GM18502 (cell line): ENCODE results near the gene EGFR.

Source experiments
- ATAC-seq: cut with Tn5 transposase; IDR thresholded peaks from one replicate; pipeline ENCODE4 v1.9.1; 2021; ENCODE audit warnings: mild to moderate bottlenecking; ENCODE audit not compliant: unreplicated experiment, poor library complexity

The EGFR gene

GRCh38 chr7:55230014-55230413 is 211.2 kb downstream of the EGFR start:
- ATAC-seq = no peak

DNA sequence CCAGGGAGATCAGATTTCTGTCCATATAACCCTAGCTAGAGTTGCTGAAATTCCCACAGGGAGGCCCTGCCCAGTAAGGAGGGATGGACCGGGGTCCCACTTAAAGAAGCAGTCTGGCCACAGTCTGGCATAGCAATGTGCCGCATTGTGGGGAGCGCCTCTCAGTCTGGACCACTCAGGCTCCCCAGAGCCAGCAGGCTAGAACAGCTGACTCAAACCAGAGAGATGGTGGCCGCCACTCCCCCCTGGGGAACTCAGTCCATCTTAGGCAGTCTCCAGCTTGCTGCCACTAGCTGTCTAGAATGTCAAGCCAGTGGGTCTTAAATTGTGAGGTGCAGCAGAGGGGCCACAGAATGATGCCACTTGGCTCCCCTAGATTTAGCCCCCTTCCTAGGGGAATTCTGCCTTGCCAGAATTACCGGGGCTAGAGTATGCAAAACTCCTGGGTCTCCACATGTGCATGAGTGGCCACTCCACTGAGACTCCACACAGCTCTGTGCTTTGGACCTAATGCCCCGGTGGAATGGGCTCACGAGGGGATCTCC is 213.0 kb downstream of the EGFR start:
- ATAC-seq = no peak

GRCh38 chr7:55233001-55233400 is 214.2 kb downstream of the EGFR start:
- ATAC-seq = no peak

GRCh38 chr7:55234408-55234807 is 215.6 kb downstream of the EGFR start:
- no peak for ATAC-seq

- ATAC-seq = no peak
Observed at GRCh38 chr7:55235115-55235514, 216.3 kb downstream of the EGFR start.

DNA sequence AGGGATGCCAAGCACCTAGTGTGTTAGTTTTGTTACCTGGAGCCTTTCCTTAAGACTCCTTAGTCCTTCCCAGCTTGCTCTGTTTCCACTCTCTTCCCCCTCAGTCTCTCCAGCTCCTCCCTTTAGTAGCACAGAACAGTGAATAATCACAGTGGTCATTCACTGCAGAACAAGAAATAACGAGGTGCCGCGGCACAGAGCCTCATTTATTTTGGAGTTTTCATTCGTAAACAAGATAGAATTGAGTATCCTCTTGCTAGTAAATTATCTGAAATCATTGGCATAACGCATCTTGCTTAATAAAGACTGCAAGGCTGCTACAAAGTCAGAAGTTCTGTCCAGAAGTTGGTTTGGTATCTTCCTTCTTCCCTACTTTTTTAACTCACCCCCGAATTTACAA is 217.0 kb downstream of the EGFR start:
- ATAC-seq = no peak

- no peak for ATAC-seq
Observed at GRCh38 chr7:55236476-55236875, 217.7 kb downstream of the EGFR start.

- ATAC-seq = no peak
Observed at GRCh38 chr7:55237156-55237893, 218.5 kb downstream of the EGFR start.

GRCh38 chr7:55239406-55239805 is 220.6 kb downstream of the EGFR start:
- ATAC-seq = no peak

GRCh38 chr7:55240418-55241142 is 221.8 kb downstream of the EGFR start:
- no peak for ATAC-seq

GRCh38 chr7:55241958-55242357 is 223.1 kb downstream of the EGFR start:
- no peak for ATAC-seq

DNA sequence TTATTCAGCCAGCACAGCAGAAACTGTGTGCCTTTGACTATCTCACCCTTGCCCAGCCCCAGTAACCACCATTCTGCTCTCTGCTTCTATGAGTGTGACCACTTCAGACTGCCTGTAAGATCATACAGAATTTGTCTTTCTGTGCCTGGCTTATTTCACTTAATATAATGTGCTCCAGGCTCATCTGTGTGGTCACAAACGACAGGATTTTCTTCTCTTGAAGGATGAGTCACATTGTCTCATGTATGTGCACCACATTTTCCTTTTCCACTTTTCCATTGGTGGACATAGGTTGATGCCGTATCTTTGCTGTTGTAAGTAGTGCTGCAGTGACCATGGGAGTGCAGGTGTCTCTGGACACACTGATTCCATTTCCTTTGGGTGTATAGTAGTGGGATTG is 223.8 kb downstream of the EGFR start:
- ATAC-seq = no peak

DNA sequence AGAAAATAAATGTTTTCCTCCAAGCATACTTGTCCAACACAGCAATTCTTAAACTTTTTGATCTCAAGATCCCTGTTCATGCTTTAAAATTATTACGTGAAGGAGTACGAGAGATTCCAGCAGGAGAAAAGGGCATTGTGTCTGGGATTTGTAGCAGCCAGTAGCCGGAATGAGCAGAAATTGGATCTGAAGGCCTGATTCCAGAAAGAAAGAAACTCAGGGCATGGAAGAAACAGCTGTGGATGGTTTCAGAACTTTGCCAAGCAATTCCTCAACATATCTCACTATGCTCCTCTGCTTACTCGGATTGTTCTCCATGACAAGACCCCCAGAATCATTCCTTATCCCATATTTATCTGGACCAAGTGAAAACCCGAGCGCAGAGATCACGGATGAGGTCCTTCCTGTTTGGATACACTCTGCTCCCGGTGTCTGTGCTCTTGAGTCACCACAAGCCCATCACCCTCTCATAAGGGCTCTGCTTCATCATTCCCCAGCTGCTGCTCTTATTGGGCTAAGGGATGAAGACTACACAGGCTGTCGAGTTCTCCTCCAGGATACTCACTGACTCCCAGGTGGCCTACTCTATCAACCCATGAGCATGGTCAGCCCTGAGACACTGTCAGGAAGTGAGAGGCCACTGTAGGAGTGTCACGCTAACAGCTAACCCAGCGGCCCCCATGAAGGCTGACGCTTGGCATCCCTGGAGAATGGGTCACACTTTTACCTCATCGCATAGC is 225.4 kb downstream of the EGFR start:
- ATAC-seq = no peak

DNA sequence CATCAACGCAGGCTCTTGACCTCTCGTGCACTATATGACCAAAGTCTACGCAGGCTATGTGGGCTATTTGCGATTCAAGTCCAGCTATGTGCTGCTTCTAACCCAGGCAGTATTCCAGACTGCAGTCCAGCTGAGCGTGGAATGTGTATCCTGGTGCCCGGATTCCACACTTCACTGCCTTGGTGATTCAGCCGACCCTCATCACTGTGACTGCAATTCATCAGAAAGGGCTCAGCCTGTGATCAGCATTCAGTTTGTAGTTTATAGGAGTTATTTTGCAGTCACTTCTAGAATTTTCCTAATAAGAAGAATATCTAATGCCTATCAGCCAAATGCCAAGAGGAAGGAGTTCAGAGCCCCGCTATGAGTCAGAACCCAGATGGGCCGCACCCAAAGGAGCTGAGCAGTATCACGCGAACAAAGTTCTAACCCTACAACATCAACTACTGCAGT is 226.5 kb downstream of the EGFR start:
- ATAC-seq = no peak

DNA sequence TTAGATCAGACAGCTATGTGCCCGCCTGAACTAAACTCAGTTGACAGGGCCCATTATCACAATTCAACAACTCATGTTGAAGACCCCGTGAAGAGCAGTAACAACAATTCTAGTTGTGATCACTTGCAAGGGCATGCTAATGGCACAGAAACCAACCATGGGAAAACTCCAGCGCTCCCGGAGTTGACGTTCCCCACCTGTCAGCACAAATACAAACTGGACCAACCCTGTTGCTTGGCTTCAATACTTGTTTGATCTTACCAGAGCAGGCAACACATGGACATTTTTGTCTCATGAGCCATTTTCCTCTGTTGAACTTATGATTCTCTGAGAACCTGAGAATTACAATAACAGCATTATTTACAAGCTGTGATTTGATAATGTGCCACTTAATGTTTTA is 227.4 kb downstream of the EGFR start:
- ATAC-seq = no peak

DNA sequence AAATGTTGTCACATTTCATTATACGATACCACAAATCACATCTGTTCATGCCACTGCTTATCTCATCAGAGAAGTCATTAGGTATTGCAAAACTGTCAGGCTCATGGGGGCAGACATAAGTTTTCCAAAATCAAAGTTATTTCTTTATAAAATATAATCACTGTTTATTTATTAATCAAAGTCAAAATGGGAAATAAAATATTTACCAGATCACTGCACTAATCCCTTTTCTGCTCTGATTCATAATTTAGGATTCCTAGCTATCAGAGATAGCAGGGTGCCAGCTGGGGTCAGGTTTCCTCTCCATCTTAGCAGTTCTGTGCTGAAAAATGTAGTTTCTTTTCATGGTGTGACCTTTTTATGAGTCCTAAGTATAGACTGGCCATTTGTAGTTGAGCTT is 228.6 kb downstream of the EGFR start:
- no peak for ATAC-seq

DNA sequence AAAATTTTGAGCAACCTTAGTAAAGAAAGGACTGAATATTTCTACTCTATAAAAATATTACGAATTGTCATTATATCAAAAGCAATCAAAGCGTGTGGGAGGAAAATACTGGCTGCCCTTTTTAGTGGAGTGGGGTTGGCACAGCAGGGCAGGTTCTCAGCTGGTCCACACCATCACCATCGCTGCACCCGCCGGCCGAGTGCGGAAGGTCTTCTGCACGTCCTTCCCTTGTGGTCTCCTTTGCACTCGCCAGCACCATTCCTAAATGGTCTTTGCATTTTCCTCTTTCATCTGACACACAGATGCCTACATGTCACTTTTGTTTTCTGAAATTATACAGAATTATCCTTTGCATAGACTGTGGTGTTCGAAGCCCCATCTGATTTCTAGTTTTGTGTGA is 229.7 kb downstream of the EGFR start:
- no peak for ATAC-seq

DNA sequence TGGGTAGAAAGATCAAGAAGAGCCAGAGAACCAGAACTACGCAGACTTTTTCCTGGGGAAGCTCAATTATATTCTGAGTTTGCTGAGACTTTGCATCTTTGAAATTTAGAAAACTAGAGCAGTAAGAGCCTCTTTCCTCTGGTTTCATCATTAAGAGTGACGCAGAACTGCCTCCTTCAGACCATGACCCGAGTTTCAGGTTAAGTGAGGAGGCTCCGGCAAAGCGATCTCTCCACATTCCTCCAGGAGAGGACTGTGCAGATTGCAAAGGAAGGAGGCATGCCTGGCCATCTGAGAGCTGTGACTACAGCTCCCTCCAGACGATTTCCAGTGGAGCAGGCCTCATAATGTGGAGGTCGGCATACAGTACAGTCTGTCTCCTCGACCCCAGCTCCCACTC is 230.5 kb downstream of the EGFR start:
- no peak for ATAC-seq

- ATAC-seq = no peak
Observed at GRCh38 chr7:55250313-55250712, 231.5 kb downstream of the EGFR start.

DNA sequence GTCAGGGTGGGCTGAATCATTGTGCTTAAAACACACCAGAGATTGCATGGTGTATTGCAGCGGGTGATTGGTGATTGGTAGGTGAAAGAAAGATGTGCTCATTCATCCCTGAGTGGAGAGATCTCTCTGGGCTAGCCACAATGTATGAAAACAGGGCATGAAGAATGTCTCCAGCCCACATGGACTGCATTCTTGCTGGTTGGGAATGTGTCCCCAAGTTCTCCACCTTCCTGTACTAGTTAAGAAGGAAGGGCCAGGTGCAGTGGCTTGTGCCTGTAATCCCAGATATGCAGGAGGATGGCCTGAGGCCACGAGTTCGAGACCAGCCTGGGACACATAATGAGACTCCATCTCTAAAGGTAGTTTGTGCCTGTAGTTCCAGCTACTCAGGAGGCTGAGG is 232.5 kb downstream of the EGFR start:
- ATAC-seq = no peak

GRCh38 chr7:55251911-55252310 is 233.1 kb downstream of the EGFR start:
- no peak for ATAC-seq
